ENCODE results near the gene SH3TC1.

The SH3TC1 gene

DNA sequence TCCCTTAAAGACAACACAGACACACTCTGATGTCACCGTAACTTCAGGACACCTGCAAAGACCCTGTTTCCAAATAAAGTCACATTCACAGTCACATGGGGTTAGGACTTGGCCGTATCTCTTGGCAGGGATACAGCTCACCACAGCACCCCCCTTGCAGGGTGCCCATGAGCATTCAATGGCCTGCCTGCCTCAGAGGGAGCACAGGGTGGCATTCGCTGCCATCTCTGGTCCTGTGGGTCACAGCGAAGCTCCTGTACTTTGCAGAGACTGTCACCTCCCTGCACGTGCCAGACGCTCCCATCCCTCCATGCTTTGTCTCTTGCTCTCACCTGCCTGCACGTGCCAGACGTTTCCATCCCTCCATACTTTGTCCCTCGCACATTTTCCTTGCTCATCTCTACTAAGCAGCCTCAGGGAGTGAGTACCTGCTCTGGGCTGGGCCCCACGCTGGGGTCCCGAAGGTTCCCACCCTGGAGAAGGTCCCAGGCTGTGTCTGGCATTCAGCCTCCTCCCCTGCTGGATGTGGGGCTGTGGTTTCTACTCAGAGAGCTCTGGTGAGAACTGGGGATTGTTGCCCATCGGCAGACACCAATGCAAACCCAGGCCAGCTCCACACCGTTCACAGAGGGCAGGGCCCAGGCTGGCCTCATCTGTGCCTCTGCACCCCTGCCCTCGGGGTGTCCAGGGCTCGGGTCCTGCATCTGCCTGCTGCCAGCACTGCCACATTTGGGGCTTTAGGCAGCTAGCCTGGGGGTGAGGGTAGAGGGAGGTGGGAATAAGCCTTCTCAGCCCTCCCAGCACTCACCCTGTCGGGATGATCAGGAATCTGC lies 86.3 kb downstream of the SH3TC1 start:
- H3K9me3 ChIP-seq (ENCODE audit: control insufficient read depth, insufficient read depth, low read length): no peaks in the 10 kb centered on the region
- no peak overlapping the region for H3K4me3 ChIP-seq (ENCODE audit: low read length)
- H3K27me3 ChIP-seq (ENCODE audit: control insufficient read depth, low read length): no peaks in the 10 kb centered on the region
- H3K27ac ChIP-seq (ENCODE audit: low read depth, low read length): no peak overlapping the region
- H3K4me1 ChIP-seq (ENCODE audit: control insufficient read depth, low read length): peaks cover under 1% of the 10 kb centered on the region; the same call in 1 of the 2 replicates
- no peaks in the 10 kb centered on the region for H3F3A ChIP-seq (ENCODE audit: control insufficient read depth, insufficient read depth)
- H3K9me2 ChIP-seq (replicated peaks; ENCODE audit: control insufficient read depth, low read length): no peaks in the 10 kb centered on the region
- TF ChIP-seq, protein P1, sequence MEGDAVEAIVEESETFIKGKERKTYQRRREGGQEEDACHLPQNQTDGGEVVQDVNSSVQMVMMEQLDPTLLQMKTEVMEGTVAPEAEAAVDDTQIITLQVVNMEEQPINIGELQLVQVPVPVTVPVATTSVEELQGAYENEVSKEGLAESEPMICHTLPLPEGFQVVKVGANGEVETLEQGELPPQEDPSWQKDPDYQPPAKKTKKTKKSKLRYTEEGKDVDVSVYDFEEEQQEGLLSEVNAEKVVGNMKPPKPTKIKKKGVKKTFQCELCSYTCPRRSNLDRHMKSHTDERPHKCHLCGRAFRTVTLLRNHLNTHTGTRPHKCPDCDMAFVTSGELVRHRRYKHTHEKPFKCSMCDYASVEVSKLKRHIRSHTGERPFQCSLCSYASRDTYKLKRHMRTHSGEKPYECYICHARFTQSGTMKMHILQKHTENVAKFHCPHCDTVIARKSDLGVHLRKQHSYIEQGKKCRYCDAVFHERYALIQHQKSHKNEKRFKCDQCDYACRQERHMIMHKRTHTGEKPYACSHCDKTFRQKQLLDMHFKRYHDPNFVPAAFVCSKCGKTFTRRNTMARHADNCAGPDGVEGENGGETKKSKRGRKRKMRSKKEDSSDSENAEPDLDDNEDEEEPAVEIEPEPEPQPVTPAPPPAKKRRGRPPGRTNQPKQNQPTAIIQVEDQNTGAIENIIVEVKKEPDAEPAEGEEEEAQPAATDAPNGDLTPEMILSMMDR (IDR thresholded peaks at IDR 0.05; ENCODE audit: low read depth, low read length, poor library complexity, severe bottlenecking): no peak
- no peak for TF ChIP-seq EZH2phosphoT487 (IDR thresholded peaks at IDR 0.05; ENCODE audit: borderline replicate concordance, low read length)
- H3K4me2 ChIP-seq (ENCODE audit: low read length): no peak overlapping the region
- H3K36me3 ChIP-seq (ENCODE audit: control insufficient read depth, low read length): no peaks in the 10 kb centered on the region
- no peaks in the 10 kb centered on the region for H3K79me2 ChIP-seq (ENCODE audit: control insufficient read depth, low read length)
- no peaks in the 10 kb centered on the region for H4K20me1 ChIP-seq (ENCODE audit: control insufficient read depth, insufficient read depth, low read depth, low read length)

DNA sequence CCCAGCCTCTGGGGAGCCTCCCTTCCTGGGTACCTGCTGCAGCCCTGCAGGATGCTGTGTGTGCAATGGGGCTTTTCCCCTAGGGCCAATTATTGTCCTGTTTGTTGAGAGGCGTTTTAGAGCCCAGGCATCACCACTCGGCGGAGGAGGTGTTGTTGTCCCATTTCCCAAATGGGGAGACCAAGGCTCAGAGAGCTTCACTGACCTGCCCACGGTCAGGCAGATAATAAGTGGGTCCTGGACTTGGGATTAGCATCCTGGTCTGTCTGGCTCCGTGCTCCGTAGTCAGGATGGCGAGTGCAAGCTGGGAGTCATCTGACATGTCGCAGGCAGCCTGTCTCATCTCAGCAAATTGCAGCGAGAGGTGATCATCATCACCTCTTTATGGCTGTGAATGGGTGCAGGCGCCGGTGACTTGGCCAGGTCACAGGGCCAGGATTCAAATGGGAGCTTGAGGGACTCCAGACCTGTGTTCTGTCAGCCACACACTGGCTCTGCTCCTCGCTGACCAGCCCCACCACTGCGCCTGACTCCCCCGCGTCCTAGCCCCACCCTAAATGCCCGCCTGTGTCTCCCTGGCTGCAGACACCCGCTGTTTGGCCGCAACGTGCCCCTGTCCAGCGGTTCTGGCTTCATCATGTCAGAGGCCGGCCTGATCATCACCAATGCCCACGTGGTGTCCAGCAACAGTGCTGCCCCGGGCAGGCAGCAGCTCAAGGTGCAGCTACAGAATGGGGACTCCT lies 87.1 kb downstream of the SH3TC1 start:
- Histone ChIP-seq H3K27me3 (ENCODE audit: control insufficient read depth, low read length) (no peaks in the 10 kb centered on the region), H3K27ac (ENCODE audit: low read depth, low read length) (no peak overlapping the region), H3K4me2 (ENCODE audit: low read length) (no peak overlapping the region), H3F3A (ENCODE audit: control insufficient read depth, insufficient read depth) (no peaks in the 10 kb centered on the region), H3K36me3 (ENCODE audit: control insufficient read depth, low read length) (no peaks in the 10 kb centered on the region), H3K4me3 (ENCODE audit: low read length) (no peak overlapping the region), H3K9me3 (ENCODE audit: control insufficient read depth, insufficient read depth, low read length) (no peaks in the 10 kb centered on the region), H3K9me2 (replicated peaks; ENCODE audit: control insufficient read depth, low read length) (no peaks in the 10 kb centered on the region), H3K79me2 (ENCODE audit: control insufficient read depth, low read length) (no peaks in the 10 kb centered on the region), H3K4me1 (ENCODE audit: control insufficient read depth, low read length) (peaks cover 4% of the 10 kb centered on the region; the same call in 1 of the 2 replicates), H4K20me1 (ENCODE audit: control insufficient read depth, insufficient read depth, low read depth, low read length) (no peaks in the 10 kb centered on the region)
- no peak for TF ChIP-seq EZH2phosphoT487 (IDR thresholded peaks at IDR 0.05; ENCODE audit: borderline replicate concordance, low read length)
- TF ChIP-seq, protein P1 (IDR thresholded peaks at IDR 0.05; ENCODE audit: low read depth, low read length, poor library complexity, severe bottlenecking): no peak

DNA sequence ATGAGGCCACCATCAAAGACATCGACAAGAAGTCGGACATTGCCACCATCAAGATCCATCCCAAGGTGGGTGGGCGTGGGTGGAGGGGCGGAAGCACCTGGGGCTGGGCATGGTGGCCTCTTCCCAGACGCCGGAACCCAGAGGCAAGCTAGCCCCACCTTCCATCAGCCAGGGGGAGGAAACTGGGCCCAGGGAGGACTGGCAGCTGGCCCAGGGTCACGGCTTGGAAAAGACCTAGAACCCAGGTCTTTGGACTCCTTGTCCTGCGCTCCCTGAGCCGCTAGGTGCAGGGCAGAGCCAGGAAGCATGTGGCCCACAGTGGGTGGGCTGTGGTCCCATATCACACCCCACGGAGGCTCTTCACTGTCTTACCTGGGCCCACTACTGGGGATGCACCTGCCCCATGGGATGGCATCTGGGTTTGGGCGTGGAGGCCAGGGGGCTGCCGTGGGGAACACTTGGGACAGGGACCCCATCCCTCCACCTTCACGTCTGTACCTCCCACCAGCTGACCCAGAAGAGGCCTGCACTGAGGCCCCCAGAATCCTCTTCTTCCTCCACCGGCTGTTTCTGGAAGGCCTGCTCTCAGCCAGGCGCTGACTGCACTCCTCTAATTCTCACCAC lies 87.7 kb downstream of the SH3TC1 start:
- Histone ChIP-seq H3K27me3 (ENCODE audit: control insufficient read depth, low read length) (no peaks in the 10 kb centered on the region), H3K9me2 (replicated peaks; ENCODE audit: control insufficient read depth, low read length) (no peaks in the 10 kb centered on the region), H3K79me2 (ENCODE audit: control insufficient read depth, low read length) (no peaks in the 10 kb centered on the region), H3K36me3 (ENCODE audit: control insufficient read depth, low read length) (no peaks in the 10 kb centered on the region), H3K9me3 (ENCODE audit: control insufficient read depth, insufficient read depth, low read length) (no peaks in the 10 kb centered on the region), H3K4me3 (ENCODE audit: low read length) (no peak overlapping the region), H3K4me2 (ENCODE audit: low read length) (no peak overlapping the region), H4K20me1 (ENCODE audit: control insufficient read depth, insufficient read depth, low read depth, low read length) (no peaks in the 10 kb centered on the region), H3K4me1 (ENCODE audit: control insufficient read depth, low read length) (peaks cover 4% of the 10 kb centered on the region; the same call in 1 of the 2 replicates), H3K27ac (ENCODE audit: low read depth, low read length) (no peak overlapping the region), H3F3A (ENCODE audit: control insufficient read depth, insufficient read depth) (no peaks in the 10 kb centered on the region)
- TF ChIP-seq, protein P1 (IDR thresholded peaks at IDR 0.05; ENCODE audit: low read depth, low read length, poor library complexity, severe bottlenecking): no peak
- TF ChIP-seq EZH2phosphoT487 (IDR thresholded peaks at IDR 0.05; ENCODE audit: borderline replicate concordance, low read length): no peak
